GM23338 (cell line): Measurements from ENCODE around the gene ANKRD27. TPM values are rescaled to one million over a fixed set of nuclear protein-coding genes. Genes with fewer than 3 reads are reported as not detected.

Experiments
- ATAC-seq: fragments of 200-7000 bp; cut with Tn5 transposase; 3 replicates; pipeline ENCODE4 v1.9.1; 2020
- DNase-seq: peaks from one replicate; pipeline ENCODE4 v3.0.0-alpha.2; 2015; ENCODE audit warnings: low spot score
- H2AFZ ChIP-seq: fragments of 200-600 bp; sonication (generic); 2 replicates; pipeline ENCODE4 v1.8.0; 2016; ENCODE audit warnings: antibody characterized with exemption, mild to moderate bottlenecking, moderate library complexity
- H3F3A ChIP-seq: fragments of 200-600 bp; sonication (generic); replicated peaks from 2 replicates; pipeline ENCODE4 v1.8.0; 2017; ENCODE audit warnings: antibody characterized with exemption, mixed run types, low read depth
- H3K27ac ChIP-seq: fragments of 200-600 bp; sonication (generic); 2 replicates; pipeline ENCODE4 v1.6.1; 2016; ENCODE audit warnings: low read depth
- H3K27me3 ChIP-seq: fragments of 200-600 bp; sonication (generic); 2 replicates; pipeline ENCODE4 v1.8.0; 2016; ENCODE audit warnings: mild to moderate bottlenecking, mixed run types, moderate library complexity; ENCODE audit not compliant: insufficient read depth
- H3K36me3 ChIP-seq: fragments of 200-600 bp; sonication (generic); 2 replicates; pipeline ENCODE4 v1.8.0; 2016; ENCODE audit warnings: mild to moderate bottlenecking; ENCODE audit not compliant: insufficient read depth
- H3K4me1 ChIP-seq: fragments of 200-600 bp; sonication (generic); 2 replicates; pipeline ENCODE4 v1.8.0; 2016; ENCODE audit warnings: mild to moderate bottlenecking, moderate library complexity; ENCODE audit not compliant: insufficient read depth
- H3K4me2 ChIP-seq: fragments of 200-600 bp; sonication (generic); 2 replicates; pipeline ENCODE4 v1.7.1; 2017; ENCODE audit warnings: mixed run types
- H3K4me3 ChIP-seq: fragments of 200-600 bp; sonication (generic); 2 replicates; pipeline ENCODE4 v1.6.1; 2016; ENCODE audit warnings: mixed run types
- H3K79me2 ChIP-seq: fragments of 200-600 bp; sonication (generic); replicated peaks from 2 replicates; pipeline ENCODE4 v1.8.0; 2017; ENCODE audit warnings: mild to moderate bottlenecking; ENCODE audit not compliant: insufficient read depth
- H3K9me2 ChIP-seq: fragments of 200-600 bp; sonication (generic); 2 replicates; pipeline ENCODE4 v1.8.0; 2017; ENCODE audit not compliant: insufficient read depth
- H4K20me1 ChIP-seq: fragments of 200-600 bp; sonication (generic); replicated peaks from 2 replicates; pipeline ENCODE4 v1.8.0; 2017; ENCODE audit warnings: mild to moderate bottlenecking; ENCODE audit not compliant: insufficient read depth
- H3K27ac Mint-ChIP-seq: 2 replicates; pipeline ENCODE4 v1.8.0; 2020; ENCODE audit warnings: inconsistent platforms, mild to moderate bottlenecking, moderate library complexity, mixed read lengths
- H3K27me3 Mint-ChIP-seq: 3 replicates; pipeline ENCODE4 v1.8.0; 2022; ENCODE audit warnings: low read depth, mild to moderate bottlenecking, moderate library complexity, mixed read lengths, inconsistent platforms; ENCODE audit not compliant: insufficient read depth, poor library complexity
- H3K36me3 Mint-ChIP-seq: 3 replicates; pipeline ENCODE4 v1.8.0; 2021; ENCODE audit warnings: low read depth, mild to moderate bottlenecking, inconsistent platforms, moderate library complexity, mixed read lengths
- H3K4me1 Mint-ChIP-seq: 3 replicates; pipeline ENCODE4 v1.8.0; 2020; ENCODE audit warnings: mild to moderate bottlenecking, inconsistent platforms, mixed read lengths
- H3K4me3 Mint-ChIP-seq: 3 replicates; pipeline ENCODE4 v1.8.0; 2021; ENCODE audit warnings: moderate library complexity, mild to moderate bottlenecking, inconsistent platforms, mixed read lengths
- H3K9me3 Mint-ChIP-seq: 3 replicates; pipeline ENCODE4 v1.8.0; 2020; ENCODE audit warnings: moderate library complexity, mild to moderate bottlenecking, inconsistent platforms, mixed read lengths
- CREB1 ChIP-seq: fragments of 250-450 bp; sonication (Bioruptor Pico); IDR thresholded peaks from 2 replicates; pipeline ENCODE4 v1.5.0; 2020; ENCODE audit warnings: low read depth, mild to moderate bottlenecking, moderate library complexity
- CTCF ChIP-seq, 2 experiments: fragments of 200-600 bp in 1 of 2; sonication (generic) in 1 of 2; conservative IDR thresholded peaks; 2 replicates each; pipeline versions ENCODE4 v1.5.1 to v1.6.1; 2016 to 2017; ENCODE audit warnings: antibody characterized with exemption in 2 of 2, low read depth in 2 of 2, mild to moderate bottlenecking in 2 of 2, moderate library complexity in 1 of 2
- ETS1 ChIP-seq: IDR thresholded peaks from 2 replicates; pipeline ENCODE4 v1.6.1; 2016; ENCODE audit warnings: antibody characterized with exemption
- EZH2 ChIP-seq: fragments of 200-600 bp; sonication (generic); IDR thresholded peaks from one replicate; pipeline ENCODE4 v1.8.0; 2017; ENCODE audit warnings: antibody characterized with exemption, mild to moderate bottlenecking, low read depth; ENCODE audit not compliant: unreplicated experiment
- EZH2phosphoT487 ChIP-seq: fragments of 200-600 bp; sonication (generic); IDR thresholded peaks from one replicate; pipeline ENCODE4 v1.8.1; 2018; ENCODE audit warnings: antibody characterized with exemption; ENCODE audit not compliant: unreplicated experiment
- JUNB ChIP-seq: IDR thresholded peaks from one replicate; pipeline ENCODE4 v1.6.1; 2016; ENCODE audit warnings: antibody characterized with exemption; ENCODE audit not compliant: unreplicated experiment
- NANOG ChIP-seq: IDR thresholded peaks from 2 replicates; pipeline ENCODE4 v1.6.1; 2016; ENCODE audit warnings: antibody characterized with exemption, borderline replicate concordance
- POLR2AphosphoS5 ChIP-seq: IDR thresholded peaks from 2 replicates; pipeline ENCODE4 v1.6.1; 2016; ENCODE audit warnings: antibody characterized with exemption, low read depth
- REST ChIP-seq: IDR thresholded peaks from one replicate; pipeline ENCODE4 v1.6.1; 2018; ENCODE audit warnings: antibody characterized with exemption; ENCODE audit not compliant: unreplicated experiment
- STAT1 ChIP-seq: IDR thresholded peaks from one replicate; pipeline ENCODE4 v1.6.1; 2016; ENCODE audit warnings: antibody characterized with exemption; ENCODE audit not compliant: unreplicated experiment
- ZNF114 ChIP-seq: fragments of 250-450 bp; sonication (Bioruptor Pico); IDR thresholded peaks from 2 replicates; pipeline ENCODE4 v1.5.0; 2020; ENCODE audit warnings: mild to moderate bottlenecking, moderate library complexity
- ZNF331 ChIP-seq: fragments of 250-450 bp; sonication (Bioruptor Pico); IDR thresholded peaks from 2 replicates; pipeline ENCODE4 v1.5.0; 2020; ENCODE audit warnings: low read depth, mild to moderate bottlenecking, moderate library complexity
- ZNF462 ChIP-seq: fragments of 250-450 bp; sonication (Bioruptor Pico); IDR thresholded peaks from 2 replicates; pipeline ENCODE4 v1.5.0; 2020; ENCODE audit warnings: mild to moderate bottlenecking, moderate library complexity
- polyA plus RNA-seq: library from polyadenylated mRNA; unstranded; fragments of >200 nt; fragmentation: Nextera tagmentation; extraction: Ambion mirVana; gene quantifications from 2 replicates; pipeline ENCODE4 v1.2.1, GENCODE V29; 2016
- total RNA-seq: library from RNA; depleted of rRNA; stranded (reverse); fragments of >200 nt; shearing (Covaris generic); gene quantifications from 2 replicates; pipeline ENCODE4 v1.2.3, GENCODE V29; 2014

ANKRD27 gene
- total and polyA plus RNA-seq, 2 experiments from 2014 or later, result 16.7 to 48.7 TPM

- peaks cover 69% of the 10 kb centered on the region for H3K36me3 Mint-ChIP-seq
- no peak overlapping the region for H3K27ac ChIP-seq
- H2AFZ ChIP-seq, result no peak overlapping the region
- DNase-seq (no peak), ATAC-seq (no peak)
- H3K9me3 Mint-ChIP-seq, result no peaks in the 10 kb centered on the region
- no peaks in the 10 kb centered on the region for H3K27me3 Mint-ChIP-seq
- H3K4me1 Mint-ChIP-seq, result no peaks in the 10 kb centered on the region
- no peaks in the 10 kb centered on the region for H3K79me2 ChIP-seq
- TF ChIP-seq REST (no peak), ZNF462 (CRISPR knock-in tag) (no peak), ZNF331 (no peak), NANOG (no peak), EZH2 (no peak), EZH2phosphoT487 (no peak), CREB1 (CRISPR knock-in tag) (no peak), ZNF114 (no peak), POLR2AphosphoS5 (no peak), CTCF (conservative IDR thresholded peaks at IDR 0.05; ENCODE audit: low read depth in 2 of 2) (no peak), STAT1 (no peak), JUNB (no peak), ETS1 (no peak)
- no peaks in the 10 kb centered on the region for H4K20me1 ChIP-seq
- H3K27ac Mint-ChIP-seq, result no peak overlapping the region
- H3K9me2 ChIP-seq, result no peaks in the 10 kb centered on the region
- no peaks in the 10 kb centered on the region for H3K4me1 ChIP-seq
- H3K4me3 Mint-ChIP-seq, result no peak overlapping the region
- no peak overlapping the region for H3K4me3 ChIP-seq
- no peaks in the 10 kb centered on the region for H3K27me3 ChIP-seq
- H3K4me2 ChIP-seq, result no peak overlapping the region
- peaks cover 22% of the 10 kb centered on the region for H3K36me3 ChIP-seq
- H3F3A ChIP-seq, result no peaks in the 10 kb centered on the region
Measured at GRCh38 chr19:32642771-32643170, 32.2 kb downstream of the ANKRD27 start.
